Endothelial cell of umbilical vein (primary cell): ENCODE measurements around the gene EGF. TPM values are rescaled to one million over a fixed set of nuclear protein-coding genes. Genes with fewer than 3 reads are reported as not detected.

Experiments
- BruUV-seq: library from RNA; stranded (reverse); fragments of 400-500 nt; replicated peaks from 2 replicates; lab custom pipeline; 2021; lab: Mats Ljungman, UMichigan
- CTCF ChIA-PET: fragments of 300-600, 350-600 bp; sonication (Branson Sonifier 250); formaldehyde crosslinking; loops from one replicate; lab custom pipeline; 2021; ENCODE audit warnings: antibody characterized with exemption, inconsistent platforms; lab: Charles Lee
- POLR2A ChIA-PET: fragments of 300-600, 350-600 bp; sonication (Branson Sonifier 250); formaldehyde crosslinking; loops from one replicate; lab custom pipeline; 2021; ENCODE audit warnings: antibody characterized with exemption, inconsistent platforms; lab: Charles Lee
- DNase-seq: peaks from one replicate; pipeline ENCODE4 v3.0.0-alpha.2; 2011; ENCODE audit warnings: low read depth, low spot score
- FAIRE-seq: peaks from 2 replicates; lab custom pipeline; 2011; peaks lifted over from hg19 to GRCh38; lab: Jason Lieb, UNC
- H2AFZ ChIP-seq: 2 replicates; pipeline ENCODE4 v1.6.0; 2012; ENCODE audit warnings: low read depth, low read length, control low read depth, inconsistent platforms
- H3K27ac ChIP-seq: 2 replicates; pipeline ENCODE4 v1.5.1; 2011; ENCODE audit warnings: low read depth, mild to moderate bottlenecking, control low read depth, low read length, moderate library complexity; ENCODE audit not compliant: insufficient read depth
- H3K27me3 ChIP-seq, 2 experiments: 2 replicates each; pipeline versions ENCODE4 v1.6.0 to v1.6.1; 2011; ENCODE audit warnings: low read length in 2 of 2, mixed read lengths in 1 of 2; ENCODE audit not compliant: control insufficient read depth in 2 of 2, insufficient read depth in 2 of 2
- H3K36me3 ChIP-seq, 2 experiments: 2 replicates in 1 of 2; 3 replicates in 1 of 2; pipeline ENCODE4 v1.5.1; 2011; ENCODE audit warnings: low read length in 2 of 2, mild to moderate bottlenecking in 1 of 2, moderate library complexity in 1 of 2; ENCODE audit not compliant: control insufficient read depth in 2 of 2, insufficient read depth in 2 of 2; ENCODE audit errors: extremely low read depth in 1 of 2
- H3K4me1 ChIP-seq: 3 replicates; pipeline ENCODE4 v1.5.1; 2011; ENCODE audit warnings: mild to moderate bottlenecking, low read length; ENCODE audit not compliant: control insufficient read depth, insufficient read depth; ENCODE audit errors: extremely low read depth
- H3K4me2 ChIP-seq: 2 replicates; pipeline ENCODE4 v1.6.1; 2011; ENCODE audit warnings: low read length, control low read depth, mixed read lengths; ENCODE audit not compliant: insufficient read depth
- H3K4me3 ChIP-seq, 3 experiments: fragments of 200-600 bp in 1 of 3; sonication (generic), shearing (Covaris generic) in 1 of 3; replicated peaks in 1 of 3; 2 replicates each; pipeline ENCODE4 v1.5.1; 2011 to 2016; ENCODE audit warnings: control low read depth in 3 of 3, low read length in 3 of 3, mild to moderate bottlenecking in 2 of 3, inconsistent platforms in 1 of 3, low read depth in 1 of 3, moderate library complexity in 1 of 3; ENCODE audit not compliant: insufficient read depth in 1 of 3
- H3K79me2 ChIP-seq: 2 replicates; pipeline ENCODE4 v1.6.0; 2012; ENCODE audit warnings: low read length, inconsistent platforms; ENCODE audit not compliant: control insufficient read depth, insufficient read depth
- H3K9ac ChIP-seq: replicated peaks from 2 replicates; pipeline ENCODE3; 2011; ENCODE audit warnings: low read length, control low read depth; ENCODE audit not compliant: insufficient read depth; ENCODE audit errors: extremely low read depth
- H3K9me1 ChIP-seq: replicated peaks from 3 replicates; pipeline ENCODE4 v1.6.0; 2011; ENCODE audit warnings: mild to moderate bottlenecking, low read length; ENCODE audit not compliant: control insufficient read depth, insufficient read depth; ENCODE audit errors: extremely low read depth
- H3K9me3 ChIP-seq: replicated peaks from 2 replicates; pipeline ENCODE4 v1.5.1; 2012; ENCODE audit warnings: low read length, inconsistent platforms; ENCODE audit not compliant: control insufficient read depth, insufficient read depth
- H4K20me1 ChIP-seq: replicated peaks from 2 replicates; pipeline ENCODE3; 2011; ENCODE audit warnings: mild to moderate bottlenecking, low read length; ENCODE audit not compliant: control insufficient read depth, insufficient read depth; ENCODE audit errors: extremely low read depth
- CTCF ChIP-seq, 2 donors: IDR thresholded peaks; 1 replicate in 1 of 2; 2 replicates in 1 of 2; pipeline ENCODE4 v1.5.1; 2011; ENCODE audit warnings: low read length in 2 of 2, mild to moderate bottlenecking in 2 of 2, moderate library complexity in 2 of 2, control low read depth in 1 of 2, inconsistent platforms in 1 of 2, low read depth in 1 of 2; ENCODE audit not compliant: insufficient read depth in 1 of 2; ENCODE audit errors: extremely low read depth in 1 of 2
- EZH2 ChIP-seq: IDR thresholded peaks from 2 replicates; pipeline ENCODE4 v1.6.1; 2012; ENCODE audit warnings: borderline replicate concordance, low read depth, mild to moderate bottlenecking, moderate library complexity, low read length, inconsistent platforms; ENCODE audit not compliant: severe bottlenecking
- FOS ChIP-seq: IDR thresholded peaks from 2 replicates; pipeline ENCODE4 v1.6.1; 2011; ENCODE audit warnings: mild to moderate bottlenecking, low read length, moderate library complexity, borderline replicate concordance; ENCODE audit not compliant: insufficient read depth
- GATA2 ChIP-seq: IDR thresholded peaks from 2 replicates; pipeline ENCODE4 v1.7.0; 2011; ENCODE audit warnings: low read depth, mild to moderate bottlenecking, moderate library complexity, mixed read lengths, low read length; ENCODE audit not compliant: insufficient read length, insufficient read depth
- JUN ChIP-seq: IDR thresholded peaks from 2 replicates; pipeline ENCODE4 v1.6.1; 2011; ENCODE audit warnings: borderline replicate concordance, low read depth; ENCODE audit not compliant: insufficient read length, insufficient read depth
- MYC ChIP-seq: IDR thresholded peaks from one replicate; pipeline ENCODE4 v1.6.1; 2011; ENCODE audit warnings: mild to moderate bottlenecking, low read depth, low read length
- POLR2A ChIP-seq: IDR thresholded peaks from 2 replicates; pipeline ENCODE4 v1.6.1; 2012; ENCODE audit warnings: low read depth, mild to moderate bottlenecking, control low read depth, low read length
- POLR2AphosphoS5 ChIP-seq: IDR thresholded peaks from 2 replicates; pipeline ENCODE4 v1.6.1; 2012; ENCODE audit warnings: low read depth, mild to moderate bottlenecking, control low read depth, low read length, moderate library complexity; ENCODE audit not compliant: insufficient read depth
- dilution Hi-C: fragments of 300-500 bp; cut with MboI; formaldehyde crosslinking; loops from one replicate; pipeline ENCODE4 v1.15.0; 2019; ENCODE audit warnings: low sequenced_read_pairs; ENCODE audit not compliant: extremely low pct_ligation_motif_present
- intact Hi-C: fragments of 100-400 bp; cut with micrococcal nuclease; formaldehyde crosslinking; loops from one replicate; pipeline ENCODE4 v1.10.0; 2022
- polyA plus RNA-seq, 4 experiments: library from polyadenylated mRNA; depleted of rRNA in 3 of 4; stranded (reverse) in 3 of 4; unstranded in 1 of 4; fragments of >200 nt; gene quantifications; 2 replicates each; pipeline versions ENCODE4 v1.2.1 to v1.2.3, GENCODE V29; 2011 to 2012; ENCODE audit warnings: missing spikeins in 1 of 4
- total RNA-seq: library from RNA; stranded (reverse); gene quantifications from 2 replicates; pipeline ENCODE4 v1.2.3, GENCODE V29; 2021
- TF ChIP-seq, protein P1 (sequence below): IDR thresholded peaks from 2 replicates; pipeline ENCODE4 v1.6.1; 2011; ENCODE audit not compliant: insufficient read depth, insufficient read length

Gene EGF
- total and polyA plus RNA-seq, 2 donors (not counting 3 experiments of a cell fraction or from before 2014, with no cell fraction given): not detected

GRCh38 chr4:109910256-109910655 is 2.4 kb upstream of the EGF start:
- intact Hi-C loops: no loop called here
- CTCF ChIA-PET: interaction anchor here (1.1 to 1.5 kb wide), 2 partner anchors 14 to 32 kb away, joined by 3 to 4 read pairs; no protein-coding TSS in a partner anchor
- no peak for FAIRE-seq

More at GRCh38 chr4:109910256-109910655, 2.4 kb upstream of the EGF start:
- no peaks in the 10 kb centered on the region for H3K4me1 ChIP-seq
- H3K4me3 ChIP-seq: no peak overlapping the region
- dilution Hi-C loops: no loop called here
- no peaks in the 10 kb centered on the region for H3K79me2 ChIP-seq
- H3K27me3 ChIP-seq: peaks cover 0 to 4% of the 10 kb centered on the region in 2 experiments
- no peaks in the 10 kb centered on the region for H4K20me1 ChIP-seq
- H2AFZ ChIP-seq: no peak overlapping the region
- TF ChIP-seq GATA2: no peak
- TF ChIP-seq, protein P1, sequence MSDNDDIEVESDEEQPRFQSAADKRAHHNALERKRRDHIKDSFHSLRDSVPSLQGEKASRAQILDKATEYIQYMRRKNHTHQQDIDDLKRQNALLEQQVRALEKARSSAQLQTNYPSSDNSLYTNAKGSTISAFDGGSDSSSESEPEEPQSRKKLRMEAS: no peak
- no peak for TF ChIP-seq JUN
- no peak for TF ChIP-seq FOS
- TF ChIP-seq CTCF (IDR thresholded peaks at IDR 0.05; ENCODE audit: extremely low read depth in 1 of 2, insufficient read depth in 1 of 2, low read depth in 1 of 2, low read length in 2 of 2): no peak
- TF ChIP-seq POLR2A: no peak
- TF ChIP-seq MYC: no peak
- TF ChIP-seq POLR2AphosphoS5: no peak
- no peak for TF ChIP-seq EZH2
- H3K27ac ChIP-seq: no peak overlapping the region
- no peak for DNase-seq
- H3K36me3 ChIP-seq: no peaks in the 10 kb centered on the region
- no peaks in the 10 kb centered on the region for H3K9me3 ChIP-seq
- BruUV-seq: no TSS peak
- POLR2A ChIA-PET: no interaction called here
- no peak overlapping the region for H3K4me2 ChIP-seq
- H3K9ac ChIP-seq: no peak overlapping the region
- no peaks in the 10 kb centered on the region for H3K9me1 ChIP-seq
